Ishikawa (cell line): ENCODE data around the gene ING2.

Experiments used
- CEBPB ChIP-seq: IDR thresholded peaks from 2 replicates; pipeline ENCODE4 v1.6.1; 2012
- EP300 ChIP-seq: IDR thresholded peaks from 2 replicates; pipeline ENCODE4 v1.6.1; 2012; ENCODE audit warnings: borderline replicate concordance
- FOXM1 ChIP-seq: IDR thresholded peaks from 2 replicates; pipeline ENCODE4 v1.6.1; 2012; ENCODE audit warnings: low read depth, borderline replicate concordance
- MAX ChIP-seq: IDR thresholded peaks from 2 replicates; pipeline ENCODE4 v1.6.1; 2012
- NFIC ChIP-seq: IDR thresholded peaks from 2 replicates; pipeline ENCODE4 v1.6.1; 2012
- RAD21 ChIP-seq: IDR thresholded peaks from 2 replicates; pipeline ENCODE4 v1.6.1; 2012; ENCODE audit warnings: low read depth
- REST ChIP-seq: IDR thresholded peaks from 2 replicates; pipeline ENCODE4 v1.6.1; 2012; ENCODE audit warnings: low read depth, mild to moderate bottlenecking
- TAF1 ChIP-seq: IDR thresholded peaks from 2 replicates; pipeline ENCODE4 v1.6.1; 2012; ENCODE audit warnings: low read depth, mild to moderate bottlenecking
- TCF12 ChIP-seq: IDR thresholded peaks from 2 replicates; pipeline ENCODE4 v1.6.1; 2012; ENCODE audit warnings: low read depth
- TEAD4 ChIP-seq: IDR thresholded peaks from 2 replicates; pipeline ENCODE4 v1.6.1; 2012
- YY1 ChIP-seq: IDR thresholded peaks from 2 replicates; pipeline ENCODE4 v1.6.1; 2012; ENCODE audit warnings: low read depth
- ZBTB7A ChIP-seq: IDR thresholded peaks from 2 replicates; pipeline ENCODE4 v1.6.1; 2012; ENCODE audit warnings: low read depth

- TF ChIP-seq RAD21 (no peak), TAF1 (no peak), ZBTB7A (no peak), REST (no peak), TCF12 (no peak), YY1 (no peak), MAX (no peak), CEBPB (no peak), FOXM1 (no peak), EP300 (no peak), TEAD4 (no peak), NFIC (no peak)
These were observed 3.3 kb downstream of the ING2 start for GRCh38 chr4:183507925-183508696.
